ENCODE results near the gene RCAN3.

Gene RCAN3

GRCh38 chr1:24589200-24589599, 86.6 kb downstream of the RCAN3 start:
- H3K4me1 Mint-ChIP-seq: no peaks in the 10 kb centered on the region
- no peaks in the 10 kb centered on the region for H3K36me3 Mint-ChIP-seq (ENCODE audit: low read depth)
- no peak overlapping the region for H3K4me3 Mint-ChIP-seq
- H3K9me3 Mint-ChIP-seq: no peaks in the 10 kb centered on the region
- DNase-seq: no peak
- no peak overlapping the region for H3K27ac Mint-ChIP-seq
- H3K27me3 Mint-ChIP-seq (ENCODE audit: low read depth, poor library complexity): peaks cover 36% of the 10 kb centered on the region
- no peak for TF ChIP-seq CTCF (IDR thresholded peaks at IDR 0.05)

Measured in nephron progenitor cell (in vitro differentiated cells).